Measurements from ENCODE around the gene ANKS1B. TPM values are rescaled to one million over a fixed set of nuclear protein-coding genes. Genes with fewer than 3 reads are reported as not detected.
"Not testable (repeated sequence)": the region's sequence is repeated elsewhere in the genome, so short reads cannot be mapped to it uniquely, and the experiment has no call there.

The ANKS1B gene
- total RNA-seq, 4 donors from 2014 or later: 0.88 to 10.7 (median 4.4) TPM

DNA sequence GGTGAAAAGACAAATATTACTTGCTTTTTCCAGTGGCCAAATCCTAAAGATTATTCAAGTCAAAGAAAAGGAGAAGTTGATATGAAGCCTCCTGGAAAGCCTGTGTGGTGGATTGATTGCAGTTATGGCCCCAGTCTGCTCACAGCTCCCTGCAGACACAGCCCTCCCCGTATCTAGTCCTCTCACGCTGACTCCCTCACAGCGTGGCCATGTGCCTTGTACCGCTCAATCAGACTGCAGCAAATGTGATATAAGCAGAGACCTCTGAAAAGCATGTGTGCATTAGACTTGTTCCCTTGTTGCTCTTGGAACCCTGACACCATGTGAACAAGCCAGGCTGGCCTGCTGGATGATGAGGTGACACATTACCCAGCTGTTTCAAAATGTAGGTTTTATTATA is 735.2 kb downstream of the ANKS1B start:
- no peak overlapping the region for H3K4me3 ChIP-seq
- H3K4me1 ChIP-seq: no peaks in the 10 kb centered on the region
- TF ChIP-seq, protein P1, sequence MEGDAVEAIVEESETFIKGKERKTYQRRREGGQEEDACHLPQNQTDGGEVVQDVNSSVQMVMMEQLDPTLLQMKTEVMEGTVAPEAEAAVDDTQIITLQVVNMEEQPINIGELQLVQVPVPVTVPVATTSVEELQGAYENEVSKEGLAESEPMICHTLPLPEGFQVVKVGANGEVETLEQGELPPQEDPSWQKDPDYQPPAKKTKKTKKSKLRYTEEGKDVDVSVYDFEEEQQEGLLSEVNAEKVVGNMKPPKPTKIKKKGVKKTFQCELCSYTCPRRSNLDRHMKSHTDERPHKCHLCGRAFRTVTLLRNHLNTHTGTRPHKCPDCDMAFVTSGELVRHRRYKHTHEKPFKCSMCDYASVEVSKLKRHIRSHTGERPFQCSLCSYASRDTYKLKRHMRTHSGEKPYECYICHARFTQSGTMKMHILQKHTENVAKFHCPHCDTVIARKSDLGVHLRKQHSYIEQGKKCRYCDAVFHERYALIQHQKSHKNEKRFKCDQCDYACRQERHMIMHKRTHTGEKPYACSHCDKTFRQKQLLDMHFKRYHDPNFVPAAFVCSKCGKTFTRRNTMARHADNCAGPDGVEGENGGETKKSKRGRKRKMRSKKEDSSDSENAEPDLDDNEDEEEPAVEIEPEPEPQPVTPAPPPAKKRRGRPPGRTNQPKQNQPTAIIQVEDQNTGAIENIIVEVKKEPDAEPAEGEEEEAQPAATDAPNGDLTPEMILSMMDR (IDR thresholded peaks at IDR 0.05): no peak
- no peak for TF ChIP-seq POLR2A (IDR thresholded peaks at IDR 0.05)
- no peak overlapping the region for H3K27ac ChIP-seq
- no peak for DNase-seq
- H3K9me3 ChIP-seq: no peaks in the 10 kb centered on the region
- no peaks in the 10 kb centered on the region for H3K36me3 ChIP-seq
- no peaks in the 10 kb centered on the region for H3K27me3 ChIP-seq

DNA sequence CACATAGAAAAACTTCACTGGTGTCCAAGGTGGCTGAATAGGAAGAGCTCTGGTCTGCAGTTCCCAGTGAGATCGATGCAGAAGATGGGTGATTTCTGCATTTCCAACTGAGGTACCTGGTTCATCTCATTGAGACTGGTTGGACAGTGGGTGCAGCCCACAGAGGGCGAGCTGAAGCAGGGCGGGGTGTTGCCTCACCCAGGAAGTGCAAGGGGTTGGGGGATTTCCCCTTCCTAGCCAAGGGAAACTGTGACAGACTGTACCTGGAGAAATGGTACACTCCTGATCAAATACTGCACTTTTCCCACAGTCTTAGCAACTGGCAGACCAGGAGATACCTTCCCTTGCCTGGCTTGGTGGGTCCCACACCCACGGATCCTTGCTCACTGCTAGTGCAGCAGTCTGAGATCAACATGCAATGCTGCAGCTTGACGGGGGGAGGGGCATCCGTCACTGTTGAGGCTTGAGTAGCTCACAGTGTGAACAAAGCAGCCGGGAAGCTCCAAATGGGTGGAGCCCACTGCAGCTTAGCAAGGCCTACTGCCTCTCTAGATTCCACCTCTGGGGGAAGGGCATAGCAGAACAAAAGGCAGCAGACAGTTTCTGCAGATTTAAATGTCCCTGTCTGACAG is 746.7 kb downstream of the ANKS1B start:
- not testable (repeated sequence) for H3K27me3 ChIP-seq, H3K36me3 ChIP-seq, H3K27ac ChIP-seq, H3K4me1 ChIP-seq, H3K4me3 ChIP-seq, DNase-seq, H3K9me3 ChIP-seq

DNA sequence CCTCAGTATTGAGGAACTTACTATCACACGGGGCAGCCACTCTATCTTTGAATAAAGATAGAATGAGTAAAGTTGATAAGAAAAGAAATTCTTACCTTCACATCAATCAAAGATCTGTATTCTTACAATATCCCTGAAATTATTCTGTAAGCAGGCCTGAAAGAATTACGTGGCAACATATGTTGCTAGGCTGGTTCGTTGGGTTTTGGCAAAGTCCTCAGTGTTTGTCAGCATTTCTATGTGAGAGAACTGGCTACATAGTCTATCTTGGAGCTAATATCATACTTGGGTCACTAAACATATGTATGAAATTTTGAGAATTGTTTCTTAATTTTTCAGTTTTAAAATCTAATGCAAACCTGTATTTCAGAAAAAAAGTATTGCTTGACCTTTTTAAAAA is 749.4 kb downstream of the ANKS1B start:
- H3K4me1 ChIP-seq: no peaks in the 10 kb centered on the region
- H3K9me3 ChIP-seq: no peaks in the 10 kb centered on the region
- H3K27ac ChIP-seq: no peak overlapping the region
- no peak overlapping the region for H3K4me3 ChIP-seq
- no peaks in the 10 kb centered on the region for H3K36me3 ChIP-seq
- DNase-seq: no peak
- no peak for TF ChIP-seq POLR2A (IDR thresholded peaks at IDR 0.05)
- TF ChIP-seq, protein P1 (IDR thresholded peaks at IDR 0.05): no peak
- no peaks in the 10 kb centered on the region for H3K27me3 ChIP-seq

DNA sequence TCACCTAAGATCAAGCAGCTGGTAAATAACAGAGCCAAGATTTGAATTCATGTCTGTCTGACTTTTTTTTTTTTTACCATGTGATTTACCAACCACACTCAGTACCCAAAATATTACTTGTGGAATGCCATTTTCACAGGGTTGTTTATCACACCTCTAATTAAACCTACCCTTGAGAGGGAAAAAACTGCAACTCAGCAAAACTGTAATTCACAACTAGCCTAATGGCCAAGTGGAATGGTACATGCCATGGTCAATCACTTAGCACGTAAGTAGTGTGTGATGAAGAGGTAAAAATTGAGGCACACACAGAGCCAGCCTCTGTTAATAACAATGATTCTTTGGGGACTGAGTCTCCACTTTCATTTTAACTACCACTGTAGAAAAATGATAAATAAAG is 750.0 kb downstream of the ANKS1B start:
- no peak for TF ChIP-seq POLR2A (IDR thresholded peaks at IDR 0.05)
- TF ChIP-seq, protein P1 (IDR thresholded peaks at IDR 0.05): no peak
- Histone ChIP-seq H3K4me3 (no peak overlapping the region), H3K4me1 (no peaks in the 10 kb centered on the region), H3K9me3 (no peaks in the 10 kb centered on the region), H3K27ac (no peak overlapping the region), H3K36me3 (no peaks in the 10 kb centered on the region), H3K27me3 (no peaks in the 10 kb centered on the region)
- no peak for DNase-seq

DNA sequence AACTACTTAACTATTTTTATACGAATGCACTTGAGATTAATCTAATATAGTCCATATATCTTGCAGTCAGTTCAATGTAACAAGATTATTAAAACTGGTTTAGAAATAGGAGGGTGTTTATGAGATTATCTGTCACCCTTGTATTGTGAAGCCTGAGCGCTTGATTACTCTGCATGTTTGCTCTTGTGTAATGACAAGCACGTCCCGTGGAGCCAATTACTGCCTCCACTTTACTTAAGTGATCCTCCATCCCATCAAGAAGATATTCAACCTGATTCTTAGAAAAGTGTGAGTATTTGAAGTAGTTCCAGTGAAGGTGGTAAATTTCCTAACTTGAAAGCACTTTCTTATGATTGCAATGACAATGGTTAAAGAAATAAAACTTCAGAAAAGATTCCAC is 752.4 kb downstream of the ANKS1B start:
- H3K9me3 ChIP-seq: no peaks in the 10 kb centered on the region
- no peak for TF ChIP-seq POLR2A (IDR thresholded peaks at IDR 0.05)
- TF ChIP-seq, protein P1 (IDR thresholded peaks at IDR 0.05): no peak
- no peaks in the 10 kb centered on the region for H3K4me1 ChIP-seq
- H3K4me3 ChIP-seq: no peak overlapping the region
- H3K36me3 ChIP-seq: no peaks in the 10 kb centered on the region
- no peaks in the 10 kb centered on the region for H3K27me3 ChIP-seq
- DNase-seq: no peak
- no peak overlapping the region for H3K27ac ChIP-seq

DNA sequence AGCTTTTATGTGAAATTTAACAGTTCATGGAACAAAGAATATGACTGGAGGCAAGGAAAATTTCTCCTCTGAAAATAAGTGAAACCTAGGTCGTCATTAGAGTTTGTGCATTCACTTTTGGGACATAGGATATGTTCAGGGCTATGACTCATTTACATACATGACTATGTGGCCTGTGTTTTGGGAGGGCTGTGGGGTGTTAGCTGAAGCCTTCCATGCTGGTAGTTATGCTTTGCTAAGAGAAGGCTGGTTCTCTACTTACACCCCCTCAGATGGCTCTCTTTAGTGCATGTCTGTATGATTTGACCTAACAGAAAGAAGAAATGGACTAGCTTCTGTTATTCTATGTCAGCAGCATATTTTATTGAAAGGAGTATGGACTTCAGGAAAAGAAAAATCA is 753.7 kb downstream of the ANKS1B start:
- H3K36me3 ChIP-seq: no peaks in the 10 kb centered on the region
- DNase-seq: no peak
- TF ChIP-seq POLR2A (IDR thresholded peaks at IDR 0.05): no peak
- TF ChIP-seq, protein P1 (IDR thresholded peaks at IDR 0.05): no peak
- no peak overlapping the region for H3K27ac ChIP-seq
- no peaks in the 10 kb centered on the region for H3K4me1 ChIP-seq
- no peak overlapping the region for H3K4me3 ChIP-seq
- H3K27me3 ChIP-seq: no peaks in the 10 kb centered on the region
- no peaks in the 10 kb centered on the region for H3K9me3 ChIP-seq

Data from Peyer's patch (tissue), 4 donors.